GM10266 (cell line): ENCODE data around the gene CCDC8.
"Not testable (repeated sequence)": the region's sequence is repeated elsewhere in the genome, so short reads cannot be mapped to it uniquely, and the experiment has no call there.

Experiments used
- DNase-seq: peaks from one replicate; pipeline ENCODE4 v3.0.0; 2012; ENCODE audit errors: extremely low spot score
- CTCF ChIP-seq: IDR thresholded peaks from 2 replicates; pipeline ENCODE4 v1.5.1; 2012; ENCODE audit warnings: mild to moderate bottlenecking, low read depth; ENCODE audit not compliant: control insufficient read depth, insufficient read depth; ENCODE audit errors: missing control alignments

The CCDC8 gene

DNA sequence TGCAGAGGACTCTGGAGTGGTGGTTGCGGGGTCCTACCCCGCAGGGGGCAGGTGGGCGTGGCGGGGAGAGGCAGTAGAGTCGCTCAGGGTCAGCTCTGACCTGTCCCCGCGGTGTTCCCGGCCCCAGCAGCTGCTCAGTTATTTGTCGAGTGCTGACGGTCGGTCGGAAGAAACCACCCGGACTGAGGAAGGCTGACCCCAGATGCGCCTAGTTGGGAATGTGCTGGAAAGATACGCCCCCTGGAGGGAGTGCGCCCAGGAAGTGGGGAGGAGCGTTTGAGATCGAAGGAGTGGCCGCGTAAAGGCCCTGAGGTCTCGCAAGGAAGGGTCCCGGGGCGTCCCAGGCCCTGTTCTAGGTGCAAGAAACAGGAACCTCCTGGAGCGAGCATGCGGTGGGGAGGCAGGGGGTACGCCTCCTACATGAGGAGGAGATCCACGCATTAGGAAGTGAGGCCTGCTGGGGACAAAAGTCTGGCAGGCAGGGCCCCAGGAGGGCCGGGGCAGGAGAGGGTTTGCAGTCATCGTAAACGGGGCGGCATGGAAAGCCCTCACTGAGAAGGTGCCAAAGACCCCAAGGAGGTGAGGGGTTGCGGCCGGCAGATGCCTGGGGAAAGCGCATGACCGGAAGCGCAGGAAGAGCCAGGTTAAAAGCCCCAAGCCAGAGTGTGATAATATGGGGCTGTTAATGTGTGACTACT lies 9.2 kb downstream of the CCDC8 start:
- DNase-seq, result no peak
- TF ChIP-seq CTCF, result peak; percentile 15

DNA sequence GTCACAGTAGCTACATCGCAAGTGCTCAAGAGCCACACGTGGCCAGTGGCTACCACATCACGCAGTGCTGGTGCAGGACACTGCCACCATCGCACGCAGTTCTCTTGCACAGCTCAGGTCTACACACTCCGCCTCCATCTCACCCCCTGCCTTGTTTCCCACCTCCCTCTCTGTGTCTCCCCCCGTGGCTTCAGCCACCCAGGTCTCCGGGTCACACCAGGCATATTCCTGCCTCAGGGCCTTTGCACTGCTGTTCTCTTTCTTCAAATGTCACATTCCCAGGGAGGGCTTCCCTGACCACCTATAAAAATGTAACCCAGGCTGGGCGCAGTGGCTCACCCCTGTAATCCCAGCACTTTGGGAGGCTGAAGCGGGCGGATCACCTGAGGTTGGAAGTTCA lies 10.6 kb downstream of the CCDC8 start:
- no peak for DNase-seq
- TF ChIP-seq CTCF, result no peak

DNA sequence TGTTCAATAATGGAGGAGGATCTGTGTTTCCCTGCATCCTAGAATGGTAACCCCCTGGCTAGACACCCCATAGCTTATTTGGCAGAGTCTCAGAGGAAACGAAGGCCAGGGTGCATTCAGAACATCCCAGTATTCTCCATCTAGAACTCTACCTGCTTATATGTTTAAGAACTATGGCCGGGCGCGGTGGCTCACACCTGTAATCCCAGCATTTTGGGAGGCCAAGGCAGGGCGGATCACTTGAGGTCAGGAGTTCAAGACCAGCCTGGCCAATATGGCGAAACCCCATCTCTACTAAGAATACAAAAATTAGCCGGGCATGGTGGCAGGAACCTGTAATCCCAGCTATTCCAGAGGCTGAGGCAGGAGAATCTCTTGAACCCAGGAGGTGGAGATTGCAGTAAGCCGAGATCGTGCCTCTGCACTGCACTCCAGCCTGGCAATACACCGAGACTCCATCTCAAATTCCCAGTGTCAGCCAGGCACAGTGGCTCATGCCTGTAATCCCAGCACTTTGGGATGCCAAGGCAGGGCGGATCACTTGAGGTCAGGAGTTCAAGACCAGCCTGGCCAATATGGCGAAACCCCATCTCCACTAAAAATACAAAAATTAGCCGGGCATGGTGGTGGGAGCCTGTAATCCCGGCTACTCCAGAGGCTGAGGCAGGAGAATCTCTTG lies 15.4 kb downstream of the CCDC8 start:
- not testable (repeated sequence) for DNase-seq

- DNase-seq, result no peak
Observed at GRCh38 chr19:46394402-46394797, 19.0 kb downstream of the CCDC8 start.

GRCh38 chr19:46393456-46394401 lies 19.6 kb downstream of the CCDC8 start:
- DNase-seq, result no peak
- no peak for TF ChIP-seq CTCF

More at GRCh38 chr19:46394402-46394797, 19.0 kb downstream of the CCDC8 start:
- no peak for TF ChIP-seq CTCF

GRCh38 chr19:46392837-46393236 lies 20.5 kb downstream of the CCDC8 start:
- TF ChIP-seq CTCF, result no peak
- no peak for DNase-seq

DNA sequence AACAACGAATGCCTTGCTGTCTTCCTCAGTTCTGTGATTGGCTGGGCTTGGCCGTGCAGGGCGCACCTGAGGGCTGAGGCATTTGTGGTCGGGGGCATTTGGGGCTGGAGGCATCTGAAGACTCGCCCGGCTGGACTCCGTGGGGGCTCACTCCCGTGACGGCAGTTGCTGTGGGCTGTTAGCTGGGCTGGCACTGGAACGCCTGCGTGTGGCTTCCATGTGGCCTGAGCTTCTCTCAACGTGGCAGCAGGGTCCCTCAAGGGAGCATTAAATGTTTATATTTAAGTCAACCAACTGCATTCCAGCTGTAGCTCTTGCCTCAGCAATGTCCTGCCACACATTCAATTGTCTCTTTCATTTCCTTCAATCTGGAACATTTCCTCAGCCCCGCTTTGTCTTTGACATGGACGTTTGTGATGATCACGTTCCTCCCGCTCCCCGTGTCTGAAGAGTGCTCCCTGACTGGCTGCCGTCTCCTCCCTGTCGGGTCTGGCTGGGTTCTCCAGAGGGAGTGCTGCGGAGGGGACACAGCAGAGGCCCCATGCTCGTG lies 21.0 kb downstream of the CCDC8 start:
- DNase-seq, result no peak

More for the DNA sequence above, 21.0 kb downstream of the CCDC8 start:
- no peak for TF ChIP-seq CTCF
